GM18951 (cell line): ENCODE results near the gene ASMT.
"Not testable (repeated sequence)": the region's sequence is repeated elsewhere in the genome, so short reads cannot be mapped to it uniquely, and the experiment has no call there.

ENCODE experiments used
- POLR2A ChIP-seq: IDR thresholded peaks from 4 replicates; pipeline ENCODE4 v1.6.1; 2011; ENCODE audit warnings: mild to moderate bottlenecking; ENCODE audit not compliant: insufficient read length, insufficient read depth; ENCODE audit errors: extremely low read depth
- in situ Hi-C: fragments of 300-500 bp; cut with MboI; formaldehyde crosslinking; loops from one replicate; pipeline ENCODE4 v1.12.0; 2022; ENCODE audit warnings: low sequenced_read_pairs, mixed read lengths, inconsistent platforms; ENCODE audit not compliant: unreplicated experiment

Gene ASMT

GRCh38 chrX:1679238-1679637 lies 64.4 kb downstream of the ASMT start:
- TF ChIP-seq POLR2A, result no peak
- in situ Hi-C loops, result no loop called here

GRCh38 chrX:1681439-1681838 lies 66.6 kb downstream of the ASMT start:
- in situ Hi-C loops, result no loop called here
- no peak for TF ChIP-seq POLR2A

- in situ Hi-C loops, result not testable (repeated sequence)
Measured at GRCh38 chrX:1681856-1682255, 67.0 kb downstream of the ASMT start.

- in situ Hi-C loops, result not testable (repeated sequence)
Measured at GRCh38 chrX:1682501-1682900, 67.6 kb downstream of the ASMT start.

GRCh38 chrX:1684883-1685282 lies 70.0 kb downstream of the ASMT start:
- in situ Hi-C loops, result not testable (repeated sequence)

GRCh38 chrX:1685444-1685880 lies 70.6 kb downstream of the ASMT start:
- in situ Hi-C loops, result not testable (repeated sequence)

GRCh38 chrX:1686642-1687041 lies 71.8 kb downstream of the ASMT start:
- in situ Hi-C loops, result no loop called here

More at GRCh38 chrX:1686642-1687041, 71.8 kb downstream of the ASMT start:
- TF ChIP-seq POLR2A, result no peak
